ENCODE results near the gene SLC6A9.

DNA sequence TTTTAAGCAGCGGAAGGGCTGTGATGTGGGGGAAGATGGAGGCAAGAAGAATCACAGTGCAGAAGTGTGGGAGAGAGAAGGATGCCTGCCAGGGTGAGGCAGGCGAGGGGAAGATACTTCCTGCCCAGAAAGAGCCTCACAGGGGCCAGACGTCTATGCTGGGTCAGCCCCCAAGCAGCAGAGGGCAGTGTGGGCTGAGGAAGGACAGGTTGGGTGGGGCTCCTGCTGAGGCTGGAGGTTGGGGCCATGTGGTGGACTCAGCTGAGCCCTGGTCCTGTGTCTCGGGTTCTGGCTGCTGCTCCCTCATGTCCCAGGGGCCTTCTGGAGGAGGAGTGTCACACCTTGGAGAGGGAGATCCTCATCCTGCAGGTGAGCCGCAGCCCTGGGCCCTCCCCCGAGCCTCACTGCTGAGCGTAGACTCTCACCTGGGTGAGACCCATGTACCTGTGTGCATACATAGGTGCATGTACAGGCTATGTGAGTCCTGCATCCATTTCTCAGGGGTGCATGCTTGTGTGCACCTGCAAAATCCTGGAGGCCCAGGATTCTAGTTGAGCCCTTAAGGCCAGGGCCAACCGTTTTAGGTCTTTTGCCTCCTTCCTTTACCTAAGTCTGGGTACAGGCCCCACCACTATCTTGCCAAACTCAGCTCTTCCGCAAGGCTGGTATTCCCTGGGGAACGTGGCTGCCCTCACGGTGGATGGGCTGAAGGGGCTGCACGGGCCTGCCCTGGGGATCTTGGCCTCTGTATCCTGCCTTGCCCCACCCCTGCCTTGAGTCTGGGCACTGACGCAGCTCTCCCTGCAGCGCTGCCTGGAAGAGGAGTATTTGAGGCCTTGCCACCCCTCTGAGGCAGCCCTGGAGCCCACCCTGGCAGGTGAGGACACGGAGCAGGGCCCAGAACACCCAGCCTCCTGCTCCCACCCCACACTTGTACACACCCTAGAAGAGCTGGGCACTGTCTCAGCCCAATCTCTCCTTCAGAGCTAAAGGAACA is 36.2 kb downstream of the SLC6A9 start:
- TF ChIP-seq, protein P1, sequence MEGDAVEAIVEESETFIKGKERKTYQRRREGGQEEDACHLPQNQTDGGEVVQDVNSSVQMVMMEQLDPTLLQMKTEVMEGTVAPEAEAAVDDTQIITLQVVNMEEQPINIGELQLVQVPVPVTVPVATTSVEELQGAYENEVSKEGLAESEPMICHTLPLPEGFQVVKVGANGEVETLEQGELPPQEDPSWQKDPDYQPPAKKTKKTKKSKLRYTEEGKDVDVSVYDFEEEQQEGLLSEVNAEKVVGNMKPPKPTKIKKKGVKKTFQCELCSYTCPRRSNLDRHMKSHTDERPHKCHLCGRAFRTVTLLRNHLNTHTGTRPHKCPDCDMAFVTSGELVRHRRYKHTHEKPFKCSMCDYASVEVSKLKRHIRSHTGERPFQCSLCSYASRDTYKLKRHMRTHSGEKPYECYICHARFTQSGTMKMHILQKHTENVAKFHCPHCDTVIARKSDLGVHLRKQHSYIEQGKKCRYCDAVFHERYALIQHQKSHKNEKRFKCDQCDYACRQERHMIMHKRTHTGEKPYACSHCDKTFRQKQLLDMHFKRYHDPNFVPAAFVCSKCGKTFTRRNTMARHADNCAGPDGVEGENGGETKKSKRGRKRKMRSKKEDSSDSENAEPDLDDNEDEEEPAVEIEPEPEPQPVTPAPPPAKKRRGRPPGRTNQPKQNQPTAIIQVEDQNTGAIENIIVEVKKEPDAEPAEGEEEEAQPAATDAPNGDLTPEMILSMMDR (conservative IDR thresholded peaks at IDR 0.05 in 1 of 2, IDR thresholded peaks at IDR 0.05 in 1 of 2; ENCODE audit: extremely low read depth in 1 of 2, insufficient read depth in 1 of 2, low read depth in 1 of 2, low read length in 2 of 2) = peak; percentile 18 to 39
- TF ChIP-seq EZH2 (IDR thresholded peaks at IDR 0.05; ENCODE audit: borderline replicate concordance, low read length) = no peak
